ENCODE measurements around the gene TTLL6. TPM values are rescaled to one million over a fixed set of nuclear protein-coding genes. Genes with fewer than 3 reads are reported as not detected.

The TTLL6 gene
- total and polyA plus RNA-seq, 4 donors = 0.94 to 2.8 (median 1.6) TPM

- Histone ChIP-seq H3K27me3 (ENCODE audit: control insufficient read depth in 3 of 3, insufficient read depth in 3 of 3, low read length in 2 of 3) (peaks cover 18 to 98% (median 98%) of the 10 kb centered on the region in 3 donors), H3K36me3 (ENCODE audit: control insufficient read depth in 4 of 4, insufficient read depth in 4 of 4, low read length in 4 of 4) (no peaks in the 10 kb centered on the region), H3K9ac (ENCODE audit: insufficient read depth in 1 of 2, low read length in 2 of 2) (no peak overlapping the region), H3K9me3 (ENCODE audit: control insufficient read depth in 4 of 4, insufficient read depth in 3 of 4, low read length in 3 of 4) (peaks cover 0 to 15% (median 0%) of the 10 kb centered on the region in 4 donors), H3K27ac (ENCODE audit: low read depth in 1 of 2, low read length in 1 of 2) (no peak overlapping the region), H3K4me1 (ENCODE audit: control insufficient read depth in 5 of 5, insufficient read depth in 5 of 5, low read length in 5 of 5) (peaks cover 0 to 22% (median 0%) of the 10 kb centered on the region in 5 donors), H3K4me3 (no peak overlapping the region)
- no peak for TF ChIP-seq CTCF (IDR thresholded peaks at IDR 0.05; ENCODE audit: control extremely low read depth, extremely low read depth)
- ATAC-seq (ENCODE audit: insufficient read depth, low FRiP score) (no peak), DNase-seq (peak in 2 of 3 donors; percentile 33 to 44)
- 6 to 8% methylated on average over 42 of the region's 42 CpGs for WGBS, 2 donors
These were observed 93.4 kb downstream of the TTLL6 start for GRCh38 chr17:48723423-48724250.

- no peak for ATAC-seq (ENCODE audit: insufficient read depth, low FRiP score)
These were observed 94.1 kb downstream of the TTLL6 start, which contains the start of gene PRAC2 for GRCh38 chr17:48722915-48723422. Gene PRAC2 (plus strand): TSS chr17:48723185. CDS start chr17:48724411, 1,226 bp downstream.

DNA sequence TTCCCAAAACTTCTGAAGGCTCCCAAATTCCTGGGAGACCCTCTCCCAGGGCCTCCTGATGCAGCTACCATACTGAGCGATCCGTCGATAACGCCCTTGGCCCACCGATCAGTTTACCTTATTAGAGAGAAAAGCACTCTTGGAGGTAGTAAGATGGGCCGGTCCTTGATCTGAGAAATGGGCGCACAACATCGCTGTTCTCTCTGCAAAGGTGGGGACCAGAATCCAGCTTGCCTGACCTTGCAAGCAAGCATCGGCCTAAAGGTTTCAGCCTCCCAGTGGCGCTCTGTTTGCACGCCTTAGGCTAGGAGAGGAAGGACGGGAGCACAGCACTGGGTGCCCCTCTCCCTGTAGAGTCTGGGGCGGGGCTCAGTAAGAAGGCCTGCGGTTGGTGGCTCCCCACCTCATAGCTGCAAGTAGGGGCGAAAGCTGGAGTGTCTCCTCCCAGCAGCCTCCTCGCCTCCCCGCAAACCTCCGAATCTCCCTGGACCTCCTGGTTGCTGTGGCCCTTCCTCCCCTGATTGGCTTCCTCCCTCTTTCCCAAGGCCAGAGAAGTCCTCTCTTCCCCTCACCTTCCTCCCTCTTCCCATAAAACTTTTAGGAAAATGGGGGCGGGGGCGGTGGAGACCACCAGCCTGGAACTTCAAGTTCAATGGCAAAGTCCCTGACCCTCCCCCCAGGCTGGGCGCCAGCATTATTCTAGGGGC, 94.7 kb downstream of the TTLL6 start, which contains the start of gene PRAC1:
Gene PRAC1 (minus strand): TSS at position 318 of the 707 bp plus-strand sequence. CDS start 126 bp downstream, at position 192.
- DNase-seq (no peak), ATAC-seq (ENCODE audit: insufficient read depth, low FRiP score) (no peak)
- Histone ChIP-seq H3K4me3 (no peak within 1 kb of the TSS), H3K36me3 (ENCODE audit: control insufficient read depth in 4 of 4, insufficient read depth in 4 of 4, low read length in 4 of 4) (no peaks in the 10 kb centered on the region), H3K9ac (ENCODE audit: insufficient read depth in 1 of 2, low read length in 2 of 2) (no peak within 1 kb of the TSS), H3K9me3 (ENCODE audit: control insufficient read depth in 4 of 4, insufficient read depth in 3 of 4, low read length in 3 of 4) (peaks cover 0 to 16% (median 0%) of the 10 kb centered on the region in 4 donors), H3K27ac (ENCODE audit: low read depth in 1 of 2, low read length in 1 of 2) (no peak within 1 kb of the TSS), H3K4me1 (ENCODE audit: control insufficient read depth in 5 of 5, insufficient read depth in 5 of 5, low read length in 5 of 5) (peaks cover 0 to 17% (median 0%) of the 10 kb centered on the region in 5 donors), H3K27me3 (ENCODE audit: control insufficient read depth in 3 of 3, insufficient read depth in 3 of 3, low read length in 2 of 3) (peaks cover 12 to 97% (median 96%) of the 10 kb centered on the region in 3 donors)
- no peak for TF ChIP-seq CTCF (IDR thresholded peaks at IDR 0.05; ENCODE audit: control extremely low read depth, extremely low read depth)
- 6 to 9% methylated on average over 21 of the region's 21 CpGs for WGBS, 2 donors

More at GRCh38 chr17:48722915-48723422, 94.1 kb downstream of the TTLL6 start, which contains the start of gene PRAC2:
- Histone ChIP-seq H3K27ac (ENCODE audit: low read depth in 1 of 2, low read length in 1 of 2) (no peak within 1 kb of the TSS), H3K4me3 (no peak within 1 kb of the TSS), H3K27me3 (ENCODE audit: control insufficient read depth in 3 of 3, insufficient read depth in 3 of 3, low read length in 2 of 3) (peaks cover 14 to 98% (median 97%) of the 10 kb centered on the region in 3 donors), H3K9me3 (ENCODE audit: control insufficient read depth in 4 of 4, insufficient read depth in 3 of 4, low read length in 3 of 4) (peaks cover 0 to 18% (median 0%) of the 10 kb centered on the region in 4 donors), H3K36me3 (ENCODE audit: control insufficient read depth in 4 of 4, insufficient read depth in 4 of 4, low read length in 4 of 4) (no peaks in the 10 kb centered on the region), H3K9ac (ENCODE audit: insufficient read depth in 1 of 2, low read length in 2 of 2) (no peak within 1 kb of the TSS), H3K4me1 (ENCODE audit: control insufficient read depth in 5 of 5, insufficient read depth in 5 of 5, low read length in 5 of 5) (peaks cover 0 to 17% (median 0%) of the 10 kb centered on the region in 5 donors)
- no peak for TF ChIP-seq CTCF (IDR thresholded peaks at IDR 0.05; ENCODE audit: control extremely low read depth, extremely low read depth)
- 3 to 4% methylated on average over 21 of the region's 21 CpGs for WGBS, 2 donors
- DNase-seq = no peak
